Heart left ventricle (tissue), 13 donors: Measurements from ENCODE around the gene RAB30.

ENCODE experiments used
- POLR2A ChIP-seq, 2 donors: fragments of 450-650 bp; IDR thresholded peaks; one replicate each; pipeline ENCODE4 v1.6.1; 2017; ENCODE audit warnings: antibody characterized with exemption in 2 of 2, mild to moderate bottlenecking in 2 of 2, moderate library complexity in 2 of 2
- TF ChIP-seq, protein P1 (sequence below), 12 donors: fragments of 200-600 bp; sonication (generic) in 4 of 12; IDR thresholded peaks; one replicate each; pipeline versions ENCODE4 v1.5.0 to v1.8.0; 2018 to 2022; ENCODE audit warnings: antibody characterized with exemption in 12 of 12, mild to moderate bottlenecking in 5 of 12
- donor health status: ischemic (EF 13 %, LVEDD 7.1; RV severe dilation, severe dysfunction).
- donor health status: DM: no; HTN: yes; CAD: no.
- donor health status: DM: no; HTN: no; CAD: no.
- donor health status: ischemic (EF 25% LVEDD 6.9; RV normal size, moderate dysfunction).
- donor health status: ischemic (EF 25% LVEDD 5.7; RV mildly dilated, moderate dysfunction).
- donor health status: ischemic (EF 35%, LVEDD 5.7; RV mildly dilated, moderate dysfunction).
- donor health status: nonischemic (EF 11% LVEDD 7.7; RV severe dilation, severe dysfunction).
- donor health status: DM: yes; HTN: yes; CAD: no.
- donor health status: PGD.
- donor health status: ischemic (EF 29% LVEDD 5.4; RV normal size, mild dysfunction).
- donor health status: nonischemic (EF 23%, LVEDD 6.1; RV moderate dilation, normal function).

DNA sequence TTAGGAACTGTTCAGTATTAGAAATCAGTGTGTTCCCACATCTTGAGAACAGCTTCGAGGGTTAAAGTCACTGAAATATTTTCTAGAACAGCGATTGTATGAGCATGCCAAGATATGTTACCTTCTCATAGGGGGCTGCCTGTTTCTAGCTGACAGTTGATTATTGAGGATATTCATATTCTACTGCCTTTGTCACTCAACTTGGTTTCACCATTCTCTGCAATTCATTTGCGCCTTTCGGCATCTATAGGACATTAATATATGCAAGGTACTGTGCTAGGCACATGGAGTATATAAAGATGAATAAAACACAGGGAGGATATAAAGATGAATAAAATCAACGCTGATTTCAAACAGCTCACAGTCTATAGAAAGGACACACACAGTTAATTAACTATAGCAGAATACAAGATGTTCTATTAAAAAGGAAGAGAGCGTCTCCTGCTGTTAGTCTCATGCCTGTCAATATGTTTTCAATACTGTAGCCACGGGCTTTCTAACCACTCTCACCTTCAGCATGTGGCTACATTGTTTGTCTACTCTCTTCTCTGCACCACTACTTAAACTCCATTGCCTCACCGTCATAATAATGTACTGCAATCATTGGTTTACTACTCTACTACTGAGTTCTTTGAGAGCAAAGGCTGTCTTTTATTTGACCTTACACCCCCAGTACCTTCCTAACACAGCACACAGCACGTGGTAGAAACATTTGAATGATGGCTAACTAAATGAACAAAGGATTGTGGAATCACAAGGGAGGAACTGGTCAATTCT lies 81.9 kb downstream of the RAB30 start:
- TF ChIP-seq, protein P1, sequence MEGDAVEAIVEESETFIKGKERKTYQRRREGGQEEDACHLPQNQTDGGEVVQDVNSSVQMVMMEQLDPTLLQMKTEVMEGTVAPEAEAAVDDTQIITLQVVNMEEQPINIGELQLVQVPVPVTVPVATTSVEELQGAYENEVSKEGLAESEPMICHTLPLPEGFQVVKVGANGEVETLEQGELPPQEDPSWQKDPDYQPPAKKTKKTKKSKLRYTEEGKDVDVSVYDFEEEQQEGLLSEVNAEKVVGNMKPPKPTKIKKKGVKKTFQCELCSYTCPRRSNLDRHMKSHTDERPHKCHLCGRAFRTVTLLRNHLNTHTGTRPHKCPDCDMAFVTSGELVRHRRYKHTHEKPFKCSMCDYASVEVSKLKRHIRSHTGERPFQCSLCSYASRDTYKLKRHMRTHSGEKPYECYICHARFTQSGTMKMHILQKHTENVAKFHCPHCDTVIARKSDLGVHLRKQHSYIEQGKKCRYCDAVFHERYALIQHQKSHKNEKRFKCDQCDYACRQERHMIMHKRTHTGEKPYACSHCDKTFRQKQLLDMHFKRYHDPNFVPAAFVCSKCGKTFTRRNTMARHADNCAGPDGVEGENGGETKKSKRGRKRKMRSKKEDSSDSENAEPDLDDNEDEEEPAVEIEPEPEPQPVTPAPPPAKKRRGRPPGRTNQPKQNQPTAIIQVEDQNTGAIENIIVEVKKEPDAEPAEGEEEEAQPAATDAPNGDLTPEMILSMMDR (IDR thresholded peaks at IDR 0.05): no peak
- TF ChIP-seq POLR2A (IDR thresholded peaks at IDR 0.05): no peak
